Kidney epithelial cell (primary cell): ENCODE data around the gene IER2. TPM values are rescaled to one million over a fixed set of nuclear protein-coding genes. Genes with fewer than 3 reads are reported as not detected.

Experiments
- DNase-seq: peaks from one replicate; pipeline ENCODE4 v3.0.0-alpha.2; 2010; ENCODE audit warnings: low read depth
- H3K27me3 ChIP-seq: 2 replicates; pipeline ENCODE4 v1.6.0; 2011; ENCODE audit warnings: low read length; ENCODE audit not compliant: control insufficient read depth, insufficient read depth
- H3K36me3 ChIP-seq: 2 replicates; pipeline ENCODE4 v1.5.1; 2011; ENCODE audit warnings: low read length; ENCODE audit not compliant: control insufficient read depth, insufficient read depth
- H3K4me3 ChIP-seq: 2 replicates; pipeline ENCODE4 v1.5.1; 2011; ENCODE audit warnings: low read depth, mild to moderate bottlenecking, control low read depth, low read length
- CTCF ChIP-seq: IDR thresholded peaks from 2 replicates; pipeline ENCODE4 v1.5.1; 2011; ENCODE audit warnings: mild to moderate bottlenecking, moderate library complexity, low read length, control low read depth, inconsistent platforms; ENCODE audit not compliant: insufficient read depth, poor library complexity, severe bottlenecking
- total RNA-seq: library from RNA; depleted of rRNA; stranded (reverse); fragments of >200 nt; gene quantifications from 2 replicates; pipeline ENCODE4 v1.2.3, GENCODE V29; 2015

The IER2 gene
- total RNA-seq, 1 donor from 2014 or later, result 130 TPM

- no peak overlapping the region for H3K4me3 ChIP-seq
- no peaks in the 10 kb centered on the region for H3K36me3 ChIP-seq
- no peak for DNase-seq
- H3K27me3 ChIP-seq, result no peaks in the 10 kb centered on the region
- TF ChIP-seq CTCF, result no peak
Measured at GRCh38 chr19:13122275-13122878, 27.8 kb upstream of the IER2 start.

- no peak for TF ChIP-seq CTCF
- Histone ChIP-seq H3K4me3 (no peak overlapping the region), H3K36me3 (no peaks in the 10 kb centered on the region), H3K27me3 (no peaks in the 10 kb centered on the region)
- no peak for DNase-seq
Measured at GRCh38 chr19:13122980-13123957, 26.9 kb upstream of the IER2 start.

- Histone ChIP-seq H3K27me3 (no peaks in the 10 kb centered on the region), H3K36me3 (no peaks in the 10 kb centered on the region), H3K4me3 (no peak overlapping the region)
- no peak for TF ChIP-seq CTCF
- no peak for DNase-seq
Measured at GRCh38 chr19:13127051-13127450, 23.2 kb upstream of the IER2 start.

- DNase-seq, result no peak
- TF ChIP-seq CTCF, result no peak
- Histone ChIP-seq H3K27me3 (no peaks in the 10 kb centered on the region), H3K4me3 (no peak overlapping the region), H3K36me3 (no peaks in the 10 kb centered on the region)
Measured at GRCh38 chr19:13127811-13128575, 22.2 kb upstream of the IER2 start.

- no peaks in the 10 kb centered on the region for H3K36me3 ChIP-seq
- TF ChIP-seq CTCF, result no peak
- no peak overlapping the region for H3K4me3 ChIP-seq
- DNase-seq, result no peak
- no peaks in the 10 kb centered on the region for H3K27me3 ChIP-seq
Measured at GRCh38 chr19:13128583-13128982, 21.6 kb upstream of the IER2 start.
